Thoracic aorta (tissue), 2 donors: ENCODE measurements around the gene PLCH1. TPM values are rescaled to one million over a fixed set of nuclear protein-coding genes. Genes with fewer than 3 reads are reported as not detected.
"Not testable (repeated sequence)": the region's sequence is repeated elsewhere in the genome, so short reads cannot be mapped to it uniquely, and the experiment has no call there.

Source experiments
- ATAC-seq: fragments of 150-250 bp; one replicate; pipeline ENCODE4 v1.8.0; 2017; ENCODE audit warnings: low read depth; ENCODE audit not compliant: insufficient number of reproducible peaks, low FRiP score
- DNase-seq: peaks from one replicate; pipeline ENCODE4 v3.0.0-alpha.2; 2020; ENCODE audit warnings: low spot score
- H3K27ac ChIP-seq, 2 donors: fragments of 200-600 bp; sonication (generic); 1 replicate in 1 of 2; 2 replicates in 1 of 2; pipeline ENCODE4 v1.5.1; 2016; ENCODE audit warnings: mild to moderate bottlenecking in 2 of 2, moderate library complexity in 2 of 2
- H3K27me3 ChIP-seq: fragments of 200-600 bp; sonication (generic); replicated peaks from 2 replicates; pipeline ENCODE4 v1.6.0; 2016; ENCODE audit warnings: mild to moderate bottlenecking; ENCODE audit not compliant: insufficient read depth
- H3K36me3 ChIP-seq: fragments of 200-600 bp; sonication (generic); one replicate; pipeline ENCODE4 v1.5.1; 2016
- H3K4me1 ChIP-seq, 2 donors: fragments of 200-600 bp; sonication (generic); 1 replicate in 1 of 2; 2 replicates in 1 of 2; pipeline versions ENCODE4 v1.5.1 to v1.6.0; 2016; ENCODE audit warnings: low read depth in 2 of 2, mild to moderate bottlenecking in 1 of 2; ENCODE audit not compliant: control insufficient read depth in 1 of 2
- H3K4me3 ChIP-seq: fragments of 200-600 bp; sonication (generic); 2 replicates; pipeline ENCODE4 v1.5.1; 2016; ENCODE audit warnings: mild to moderate bottlenecking
- H3K9me3 ChIP-seq: fragments of 200-600 bp; sonication (generic); 2 replicates; pipeline ENCODE4 v1.5.1; 2016
- total RNA-seq, 2 donors: library from RNA; depleted of rRNA; stranded (reverse); fragments of >200 nt; gene quantifications; one replicate each; pipeline versions ENCODE4 v1.1.0 to v1.2.3, GENCODE V29; 2016
- TF ChIP-seq, protein P1 (sequence below): fragments of 200-600 bp; sonication (generic); IDR thresholded peaks from one replicate; pipeline ENCODE4 v1.5.1; 2019; ENCODE audit warnings: antibody characterized with exemption

The PLCH1 gene
- total RNA-seq, 2 donors from 2014 or later: 0.28 TPM; not detected in 1

DNA sequence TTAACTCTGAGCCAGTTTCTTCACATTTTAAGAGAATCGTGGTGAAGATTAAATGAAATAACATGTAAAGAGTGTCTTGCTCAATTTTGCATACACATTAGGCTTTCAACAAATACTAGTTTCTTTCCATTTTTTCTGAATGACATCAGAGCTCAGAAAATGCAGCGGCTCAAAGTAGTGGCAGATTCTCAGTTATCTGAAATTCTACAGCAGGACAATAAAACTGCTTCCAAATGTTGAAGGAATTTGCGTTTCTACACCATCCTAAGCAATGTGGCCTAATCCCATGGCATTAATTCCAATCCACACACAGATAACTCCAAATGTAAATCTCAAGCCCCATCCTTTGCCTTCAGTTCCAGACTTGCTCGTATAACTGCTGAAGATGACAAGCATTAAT, 115.8 kb downstream of the PLCH1 start:
- ATAC-seq: no peak

DNA sequence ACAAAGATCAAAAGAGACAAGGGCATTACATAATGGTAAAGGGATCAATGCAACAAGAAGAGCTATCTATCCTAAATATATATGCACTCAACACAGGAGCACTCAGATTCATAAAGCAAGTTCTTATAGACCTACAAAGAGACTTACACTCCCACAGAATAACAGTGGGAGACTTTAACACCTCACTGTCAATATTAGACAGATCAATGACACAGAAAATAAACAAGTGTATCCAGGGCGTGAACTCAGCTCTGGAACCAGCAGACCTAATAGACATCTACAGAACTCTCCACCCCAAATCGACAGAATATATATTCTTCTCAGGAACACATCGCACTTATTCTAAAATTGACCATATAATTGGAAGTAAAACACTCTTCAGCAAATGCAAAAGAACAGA, 122.2 kb downstream of the PLCH1 start:
- not testable (repeated sequence) for H3K36me3 ChIP-seq, ATAC-seq, H3K4me3 ChIP-seq, H3K9me3 ChIP-seq, H3K27ac ChIP-seq, H3K27me3 ChIP-seq, DNase-seq, H3K4me1 ChIP-seq

More for the DNA sequence above, 115.8 kb downstream of the PLCH1 start:
- Histone ChIP-seq H3K4me3 (no peak overlapping the region), H3K9me3 (no peaks in the 10 kb centered on the region), H3K27ac (no peak overlapping the region), H3K36me3 (no peaks in the 10 kb centered on the region), H3K4me1 (no peaks in the 10 kb centered on the region), H3K27me3 (no peaks in the 10 kb centered on the region)
- DNase-seq: no peak
- TF ChIP-seq, protein P1, sequence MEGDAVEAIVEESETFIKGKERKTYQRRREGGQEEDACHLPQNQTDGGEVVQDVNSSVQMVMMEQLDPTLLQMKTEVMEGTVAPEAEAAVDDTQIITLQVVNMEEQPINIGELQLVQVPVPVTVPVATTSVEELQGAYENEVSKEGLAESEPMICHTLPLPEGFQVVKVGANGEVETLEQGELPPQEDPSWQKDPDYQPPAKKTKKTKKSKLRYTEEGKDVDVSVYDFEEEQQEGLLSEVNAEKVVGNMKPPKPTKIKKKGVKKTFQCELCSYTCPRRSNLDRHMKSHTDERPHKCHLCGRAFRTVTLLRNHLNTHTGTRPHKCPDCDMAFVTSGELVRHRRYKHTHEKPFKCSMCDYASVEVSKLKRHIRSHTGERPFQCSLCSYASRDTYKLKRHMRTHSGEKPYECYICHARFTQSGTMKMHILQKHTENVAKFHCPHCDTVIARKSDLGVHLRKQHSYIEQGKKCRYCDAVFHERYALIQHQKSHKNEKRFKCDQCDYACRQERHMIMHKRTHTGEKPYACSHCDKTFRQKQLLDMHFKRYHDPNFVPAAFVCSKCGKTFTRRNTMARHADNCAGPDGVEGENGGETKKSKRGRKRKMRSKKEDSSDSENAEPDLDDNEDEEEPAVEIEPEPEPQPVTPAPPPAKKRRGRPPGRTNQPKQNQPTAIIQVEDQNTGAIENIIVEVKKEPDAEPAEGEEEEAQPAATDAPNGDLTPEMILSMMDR: no peak

DNA sequence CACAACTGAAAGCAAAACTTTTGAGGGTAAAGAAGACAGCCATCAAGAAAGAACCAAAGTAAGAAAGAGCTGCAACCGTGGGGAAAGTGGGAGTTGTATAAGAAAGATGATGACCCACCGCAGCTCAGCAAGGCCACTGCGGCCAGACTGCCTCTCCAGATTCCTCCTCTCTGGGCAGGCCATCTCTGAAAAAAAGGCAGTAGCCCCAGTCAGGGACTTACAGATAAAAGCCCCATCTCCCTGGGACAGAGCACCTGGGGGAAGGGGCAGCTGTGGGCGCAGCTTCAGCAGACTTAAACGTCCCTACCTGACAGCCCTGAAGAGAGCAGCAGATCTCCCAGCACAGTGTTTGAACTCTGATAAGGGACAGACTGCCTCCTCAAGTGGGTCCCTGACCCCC, 124.3 kb downstream of the PLCH1 start:
- H3K4me3 ChIP-seq, DNase-seq, H3K27me3 ChIP-seq, ATAC-seq, H3K4me1 ChIP-seq, H3K9me3 ChIP-seq, H3K36me3 ChIP-seq, H3K27ac ChIP-seq: not testable (repeated sequence)

DNA sequence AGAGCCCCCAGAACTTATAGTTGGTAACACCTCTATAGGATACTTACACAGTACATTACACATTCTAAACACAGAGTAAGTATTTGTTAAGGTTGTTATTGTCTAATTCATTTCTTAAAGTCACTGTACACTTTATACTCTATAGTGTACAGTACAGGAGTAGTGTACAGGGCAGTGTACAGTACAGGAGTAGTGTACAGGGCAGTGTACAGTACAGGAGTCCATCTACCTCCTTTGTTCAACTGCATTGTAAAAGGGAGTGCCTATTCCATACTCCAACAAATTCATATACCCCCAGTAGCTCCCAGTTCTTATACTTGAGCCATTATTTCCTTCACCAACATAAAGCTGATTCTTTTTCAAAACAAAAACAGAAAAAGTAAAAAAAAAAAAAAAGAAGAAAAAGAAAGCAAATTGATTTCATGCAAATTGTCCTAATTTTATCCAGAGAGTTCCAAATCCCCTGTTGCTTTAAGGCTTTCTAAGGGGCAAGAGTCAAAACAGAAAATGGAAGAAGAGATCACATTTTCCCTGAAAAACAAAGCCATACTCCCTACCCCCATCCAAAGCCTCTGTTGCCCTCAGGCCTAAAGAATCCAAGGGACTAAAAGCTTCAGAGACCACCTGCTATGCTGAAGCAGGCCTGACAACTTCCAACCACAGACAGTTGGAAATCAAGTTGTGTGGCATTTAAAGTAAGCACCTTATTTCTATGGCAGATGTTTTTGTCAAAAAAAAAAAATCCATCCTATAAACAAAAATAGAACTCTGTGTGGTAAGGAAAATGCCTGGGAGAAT, 125.6 kb downstream of the PLCH1 start:
- no peaks in the 10 kb centered on the region for H3K27me3 ChIP-seq
- ATAC-seq (no peak), DNase-seq (no peak)
- TF ChIP-seq, protein P1: no peak
- no peaks in the 10 kb centered on the region for H3K36me3 ChIP-seq
- H3K4me3 ChIP-seq: no peak overlapping the region
- H3K9me3 ChIP-seq: no peaks in the 10 kb centered on the region
- H3K4me1 ChIP-seq: no peaks in the 10 kb centered on the region
- no peak overlapping the region for H3K27ac ChIP-seq

DNA sequence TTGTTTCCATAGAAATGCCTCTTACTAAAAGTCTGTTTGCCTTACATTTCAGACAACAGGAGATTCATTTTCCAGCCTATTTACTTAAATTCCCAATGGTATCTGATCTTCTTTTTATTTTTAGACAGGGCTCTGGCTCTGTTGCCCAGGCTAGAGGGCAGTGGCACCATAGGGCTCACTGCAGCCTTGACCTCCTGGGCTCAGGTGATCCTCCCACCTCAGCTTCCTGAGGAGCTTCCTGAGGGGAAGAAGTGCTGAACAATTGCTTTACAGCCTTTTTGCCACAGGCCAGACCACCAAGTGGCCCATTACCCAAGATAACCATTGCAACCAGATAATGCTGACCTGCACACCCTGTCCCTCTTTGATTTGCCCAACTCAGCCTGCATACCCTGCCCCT, 126.3 kb downstream of the PLCH1 start:
- H3K9me3 ChIP-seq: no peaks in the 10 kb centered on the region
- TF ChIP-seq, protein P1: no peak
- H3K36me3 ChIP-seq: no peaks in the 10 kb centered on the region
- no peaks in the 10 kb centered on the region for H3K27me3 ChIP-seq
- H3K4me1 ChIP-seq: no peaks in the 10 kb centered on the region
- H3K27ac ChIP-seq: no peak overlapping the region
- no peak overlapping the region for H3K4me3 ChIP-seq
- ATAC-seq: no peak
- DNase-seq: no peak

DNA sequence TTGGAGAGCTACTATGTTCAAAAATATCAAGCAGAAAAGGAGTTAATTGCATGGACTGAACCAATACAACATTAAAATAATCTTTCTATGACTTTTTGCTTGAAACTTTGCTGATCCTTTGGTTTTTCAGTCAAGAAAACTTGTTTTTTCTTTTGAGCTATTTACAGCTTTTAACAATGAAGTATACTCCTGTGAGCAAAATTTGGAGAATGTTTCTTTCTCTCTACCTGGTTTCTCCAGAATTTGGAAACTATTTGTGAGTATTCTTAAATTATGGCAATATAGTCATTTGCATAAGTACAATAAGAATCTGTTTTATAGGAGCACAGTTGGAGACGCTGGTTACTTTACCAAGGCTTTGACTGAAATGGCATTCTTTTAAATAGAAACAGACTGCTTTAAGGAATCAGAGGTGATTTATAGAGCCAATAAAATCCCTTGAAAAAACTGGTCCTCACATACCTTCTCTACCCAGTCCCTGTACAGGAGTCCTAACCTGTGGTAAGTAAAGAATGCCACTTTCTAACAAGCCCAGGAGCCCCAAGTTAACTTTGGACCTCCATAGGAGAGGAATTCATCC, 127.4 kb downstream of the PLCH1 start:
- Histone ChIP-seq H3K36me3 (no peaks in the 10 kb centered on the region), H3K27ac (no peak overlapping the region), H3K9me3 (no peaks in the 10 kb centered on the region), H3K4me3 (no peak overlapping the region), H3K4me1 (no peaks in the 10 kb centered on the region), H3K27me3 (no peaks in the 10 kb centered on the region)
- ATAC-seq: no peak
- TF ChIP-seq, protein P1: no peak
- no peak for DNase-seq

DNA sequence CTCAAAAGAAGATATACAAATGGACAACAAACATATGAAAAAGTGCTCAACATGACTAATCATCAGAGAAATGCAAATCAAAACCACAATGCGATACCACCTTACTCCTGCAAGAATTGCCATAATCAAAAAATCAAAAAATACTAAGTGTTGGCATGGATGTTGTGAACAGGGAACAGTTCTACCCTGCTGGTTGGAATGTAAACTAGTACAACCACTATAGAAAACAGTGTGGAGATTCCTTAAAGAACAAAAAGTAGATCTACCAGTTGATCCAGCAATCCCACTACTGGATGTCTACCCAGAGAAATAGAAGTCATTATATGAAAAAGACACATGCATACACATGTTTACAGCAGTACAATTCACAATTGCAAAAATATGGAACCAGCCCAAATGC, 129.7 kb downstream of the PLCH1 start:
- not testable (repeated sequence) for H3K27me3 ChIP-seq, H3K4me3 ChIP-seq, H3K36me3 ChIP-seq, ATAC-seq, H3K9me3 ChIP-seq, H3K4me1 ChIP-seq, DNase-seq, H3K27ac ChIP-seq

DNA sequence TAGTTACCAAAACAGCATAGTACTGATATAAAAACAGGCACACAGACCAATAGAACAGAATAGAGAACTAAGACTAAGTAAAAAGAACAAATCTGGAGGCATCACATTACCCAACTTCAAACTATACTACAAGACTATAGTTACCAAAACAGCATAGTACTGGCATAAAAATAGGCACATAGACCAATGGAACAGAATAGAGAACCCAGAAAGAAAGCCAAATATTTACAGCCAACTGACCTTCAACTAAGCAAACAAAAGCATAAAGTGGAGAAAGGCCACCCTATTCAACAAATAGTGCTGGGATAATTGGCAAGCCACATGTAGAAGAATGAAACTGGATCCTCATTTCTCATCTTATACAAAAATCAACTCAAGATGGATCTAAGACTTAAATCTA, 130.5 kb downstream of the PLCH1 start:
- not testable (repeated sequence) for DNase-seq, H3K27me3 ChIP-seq, H3K4me3 ChIP-seq, H3K27ac ChIP-seq, H3K36me3 ChIP-seq, H3K9me3 ChIP-seq, H3K4me1 ChIP-seq, ATAC-seq
